ENCODE measurements around the gene MEIS3.

Gene MEIS3

GRCh38 chr19:47435196-47435595, 15.9 kb upstream of the MEIS3 start:
- DNase-seq = no peak

GRCh38 chr19:47434088-47434487, 14.8 kb upstream of the MEIS3 start:
- DNase-seq = no peak

- DNase-seq = no peak
Measured at GRCh38 chr19:47433121-47433520, 13.8 kb upstream of the MEIS3 start.

GRCh38 chr19:47432499-47432898, 13.2 kb upstream of the MEIS3 start:
- DNase-seq = no peak

GRCh38 chr19:47432091-47432490, 12.8 kb upstream of the MEIS3 start:
- no peak for DNase-seq

GRCh38 chr19:47430041-47430802, 10.9 kb upstream of the MEIS3 start:
- no peak for DNase-seq

GRCh38 chr19:47429140-47429793, 9.9 kb upstream of the MEIS3 start:
- DNase-seq = no peak

- DNase-seq = peak; percentile 69
Measured at GRCh38 chr19:47428177-47428894, 9.0 kb upstream of the MEIS3 start.

GRCh38 chr19:47427241-47428176, 8.2 kb upstream of the MEIS3 start:
- peak; percentile 35 for DNase-seq

GRCh38 chr19:47423203-47423882, 4.0 kb upstream of the MEIS3 start:
- no peak for DNase-seq

GRCh38 chr19:47422417-47423163, 3.3 kb upstream of the MEIS3 start:
- DNase-seq = no peak

- DNase-seq = no peak
Measured at GRCh38 chr19:47421844-47422395, 2.6 kb upstream of the MEIS3 start.

GRCh38 chr19:47421244-47421786, 2.0 kb upstream of the MEIS3 start:
- DNase-seq = no peak

- DNase-seq = no peak
Measured at GRCh38 chr19:47419789-47420188, 462 bp upstream of the MEIS3 start.

- no peak for DNase-seq
Measured at GRCh38 chr19:47418692-47419029, 666 bp downstream of the MEIS3 start.

- DNase-seq = no peak
Measured at GRCh38 chr19:47417746-47418691, 1.3 kb downstream of the MEIS3 start.

GRCh38 chr19:47417107-47417745, 2.1 kb downstream of the MEIS3 start:
- DNase-seq = no peak

- no peak for DNase-seq
Measured at GRCh38 chr19:47416643-47416985, 2.7 kb downstream of the MEIS3 start.

- no peak for DNase-seq
Measured at GRCh38 chr19:47415953-47416642, 3.2 kb downstream of the MEIS3 start.
